Calu3 (cell line): ENCODE data around the gene RAB34. TPM values are rescaled to one million over a fixed set of nuclear protein-coding genes. Genes with fewer than 3 reads are reported as not detected.

Experiments used
- BruUV-seq: library from RNA; stranded (reverse); fragments of 400-500 nt; replicated peaks from 2 replicates; lab custom pipeline; 2021; lab: Mats Ljungman, UMichigan
- CTCF ChIA-PET: fragments of 300-600 bp; sonication (Branson Sonifier 250); formaldehyde crosslinking; loops from one replicate; lab custom pipeline; 2022; ENCODE audit warnings: antibody characterized with exemption; lab: Charles Lee
- DNase-seq: peaks from one replicate; pipeline ENCODE4 v3.0.0; 2022
- H3K27ac Mint-ChIP-seq: one replicate; pipeline ENCODE4 v1.8.0; 2022; ENCODE audit warnings: mixed read lengths; ENCODE audit not compliant: unreplicated experiment
- H3K27me3 Mint-ChIP-seq: one replicate; pipeline ENCODE4 v1.8.0; 2022; ENCODE audit warnings: mixed read lengths; ENCODE audit not compliant: unreplicated experiment
- H3K36me3 Mint-ChIP-seq: one replicate; pipeline ENCODE4 v1.8.0; 2022; ENCODE audit warnings: mild to moderate bottlenecking, moderate library complexity, mixed read lengths; ENCODE audit not compliant: insufficient read depth, unreplicated experiment
- H3K4me1 Mint-ChIP-seq: one replicate; pipeline ENCODE4 v1.8.0; 2022; ENCODE audit warnings: mild to moderate bottlenecking, low read depth, mixed read lengths; ENCODE audit not compliant: unreplicated experiment
- H3K4me3 Mint-ChIP-seq: one replicate; pipeline ENCODE4 v1.8.0; 2022; ENCODE audit warnings: mild to moderate bottlenecking, low read depth, moderate library complexity, mixed read lengths; ENCODE audit not compliant: unreplicated experiment
- H3K9me3 Mint-ChIP-seq: one replicate; pipeline ENCODE4 v1.8.0; 2022; ENCODE audit warnings: low read depth, mixed read lengths; ENCODE audit not compliant: unreplicated experiment
- intact Hi-C: fragments of 100-400 bp; cut with micrococcal nuclease; formaldehyde crosslinking; loops from one replicate; pipeline ENCODE4 v1.10.0; 2022; ENCODE audit not compliant: unreplicated experiment
- total RNA-seq: library from RNA; stranded (reverse); gene quantifications from 2 replicates; pipeline ENCODE4 v1.2.3, GENCODE V29; 2022
- TF ChIP-seq, protein P1 (sequence below): fragments of 200-600 bp; IDR thresholded peaks from one replicate; pipeline ENCODE4 v1.8.0; 2022; ENCODE audit warnings: antibody characterized with exemption; ENCODE audit not compliant: unreplicated experiment

RAB34 gene
- total RNA-seq, 1 experiment from 2014 or later: 34.5 TPM

- peaks cover 53% of the 10 kb centered on the region for H3K36me3 Mint-ChIP-seq
- H3K4me3 Mint-ChIP-seq: no peak overlapping the region
- H3K27me3 Mint-ChIP-seq: no peaks in the 10 kb centered on the region
- DNase-seq: no peak
- H3K27ac Mint-ChIP-seq: no peak overlapping the region
- no TSS peak for BruUV-seq
- TF ChIP-seq, protein P1, sequence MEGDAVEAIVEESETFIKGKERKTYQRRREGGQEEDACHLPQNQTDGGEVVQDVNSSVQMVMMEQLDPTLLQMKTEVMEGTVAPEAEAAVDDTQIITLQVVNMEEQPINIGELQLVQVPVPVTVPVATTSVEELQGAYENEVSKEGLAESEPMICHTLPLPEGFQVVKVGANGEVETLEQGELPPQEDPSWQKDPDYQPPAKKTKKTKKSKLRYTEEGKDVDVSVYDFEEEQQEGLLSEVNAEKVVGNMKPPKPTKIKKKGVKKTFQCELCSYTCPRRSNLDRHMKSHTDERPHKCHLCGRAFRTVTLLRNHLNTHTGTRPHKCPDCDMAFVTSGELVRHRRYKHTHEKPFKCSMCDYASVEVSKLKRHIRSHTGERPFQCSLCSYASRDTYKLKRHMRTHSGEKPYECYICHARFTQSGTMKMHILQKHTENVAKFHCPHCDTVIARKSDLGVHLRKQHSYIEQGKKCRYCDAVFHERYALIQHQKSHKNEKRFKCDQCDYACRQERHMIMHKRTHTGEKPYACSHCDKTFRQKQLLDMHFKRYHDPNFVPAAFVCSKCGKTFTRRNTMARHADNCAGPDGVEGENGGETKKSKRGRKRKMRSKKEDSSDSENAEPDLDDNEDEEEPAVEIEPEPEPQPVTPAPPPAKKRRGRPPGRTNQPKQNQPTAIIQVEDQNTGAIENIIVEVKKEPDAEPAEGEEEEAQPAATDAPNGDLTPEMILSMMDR: no peak
- no peaks in the 10 kb centered on the region for H3K4me1 Mint-ChIP-seq
- no peaks in the 10 kb centered on the region for H3K9me3 Mint-ChIP-seq
- intact Hi-C loops: no loop called here
- CTCF ChIA-PET: no interaction called here
These were observed 11.8 kb downstream of the RAB34 start for GRCh38 chr17:28705728-28706334.

DNA sequence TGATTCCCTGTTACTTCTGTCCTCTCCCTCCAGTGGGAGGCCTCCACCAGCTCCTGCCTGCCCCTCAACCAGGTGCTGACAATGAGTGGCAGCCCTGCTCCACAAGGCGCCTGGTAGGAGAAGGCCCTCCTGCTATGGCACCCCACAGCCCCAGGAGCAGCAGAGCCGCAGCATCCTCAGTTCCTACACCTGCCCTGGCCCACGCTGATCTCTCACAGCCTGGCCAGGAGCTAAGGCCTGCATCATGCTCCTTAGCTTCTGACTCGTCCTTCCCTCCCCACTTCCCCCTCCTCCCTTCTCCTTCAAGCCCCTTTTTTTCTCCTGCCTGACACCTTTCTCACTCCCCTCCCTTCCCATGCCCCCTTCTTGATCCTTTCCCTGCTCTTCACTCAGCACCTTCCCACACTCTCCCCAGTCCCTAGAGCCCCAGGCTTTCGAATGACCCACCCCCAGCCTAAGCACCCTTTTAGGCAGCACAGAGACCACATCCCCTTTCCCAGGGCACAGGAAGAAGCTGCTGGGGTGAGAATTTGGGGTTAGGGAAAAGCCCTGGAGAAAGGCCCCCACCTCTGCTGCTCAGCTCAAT lies 12.5 kb downstream of the RAB34 start:
- Mint-ChIP-seq H3K4me1 (no peaks in the 10 kb centered on the region), H3K9me3 (no peaks in the 10 kb centered on the region), H3K4me3 (no peak overlapping the region), H3K36me3 (peaks cover 52% of the 10 kb centered on the region), H3K27ac (no peak overlapping the region), H3K27me3 (no peaks in the 10 kb centered on the region)
- CTCF ChIA-PET: no interaction called here
- no TSS peak for BruUV-seq
- TF ChIP-seq, protein P1: no peak
- no peak for DNase-seq
- intact Hi-C loops: no loop called here

DNA sequence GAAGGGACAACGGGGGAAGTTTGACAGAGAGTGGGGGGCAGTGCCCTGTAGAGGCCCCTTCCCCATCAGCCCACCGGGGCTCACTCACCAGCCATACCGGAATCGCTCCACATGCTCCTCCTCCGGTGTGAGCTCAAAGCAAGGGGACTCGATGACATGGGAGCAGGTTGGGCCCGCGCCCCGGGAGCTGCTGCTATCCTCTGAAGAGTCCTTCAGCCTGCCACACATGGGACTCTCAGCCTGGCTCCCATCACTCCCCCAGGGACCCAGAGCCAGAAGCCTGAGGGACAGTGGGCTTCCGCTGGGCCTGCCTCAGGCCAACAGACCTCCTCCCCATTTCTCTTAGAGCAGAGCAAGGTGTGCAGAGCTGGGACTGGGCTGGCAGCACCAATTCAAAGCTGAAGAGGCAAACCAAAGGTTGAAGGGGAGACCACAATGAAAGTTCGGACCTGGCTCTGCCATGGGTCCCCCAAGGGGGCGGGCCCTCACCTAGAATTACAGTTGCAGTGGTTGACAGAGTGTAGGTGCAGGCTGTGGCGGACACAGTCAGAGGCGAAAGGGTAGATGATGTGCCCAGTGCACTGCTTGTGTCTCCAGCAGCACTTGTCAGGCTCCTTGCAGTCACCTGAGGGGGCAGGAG lies 13.3 kb downstream of the RAB34 start:
- intact Hi-C loops: no loop called here
- H3K27ac Mint-ChIP-seq: no peak overlapping the region
- H3K4me1 Mint-ChIP-seq: no peaks in the 10 kb centered on the region
- BruUV-seq: no TSS peak
- H3K27me3 Mint-ChIP-seq: no peaks in the 10 kb centered on the region
- CTCF ChIA-PET: no interaction called here
- no peaks in the 10 kb centered on the region for H3K9me3 Mint-ChIP-seq
- H3K36me3 Mint-ChIP-seq: peaks cover 50% of the 10 kb centered on the region
- TF ChIP-seq, protein P1: no peak
- no peak for DNase-seq
- no peak overlapping the region for H3K4me3 Mint-ChIP-seq

GRCh38 chr17:28703552-28704218 lies 14.0 kb downstream of the RAB34 start:
- intact Hi-C loops: no loop called here
- Mint-ChIP-seq H3K4me1 (peaks cover 5% of the 10 kb centered on the region), H3K27ac (no peak overlapping the region), H3K36me3 (peaks cover 53% of the 10 kb centered on the region), H3K27me3 (no peaks in the 10 kb centered on the region), H3K9me3 (no peaks in the 10 kb centered on the region), H3K4me3 (no peak overlapping the region)
- TF ChIP-seq, protein P1: no peak
- no peak for DNase-seq
- CTCF ChIA-PET: no interaction called here
- no TSS peak for BruUV-seq
